ENCODE results near the gene EAF2. TPM values are rescaled to one million over a fixed set of nuclear protein-coding genes. Genes with fewer than 3 reads are reported as not detected.

Gene EAF2
- total RNA-seq (2022; extraction: Qiagen RNA extraction): 1.7 to 2.2 TPM (median 1.7 TPM) in 5 replicates

DNA sequence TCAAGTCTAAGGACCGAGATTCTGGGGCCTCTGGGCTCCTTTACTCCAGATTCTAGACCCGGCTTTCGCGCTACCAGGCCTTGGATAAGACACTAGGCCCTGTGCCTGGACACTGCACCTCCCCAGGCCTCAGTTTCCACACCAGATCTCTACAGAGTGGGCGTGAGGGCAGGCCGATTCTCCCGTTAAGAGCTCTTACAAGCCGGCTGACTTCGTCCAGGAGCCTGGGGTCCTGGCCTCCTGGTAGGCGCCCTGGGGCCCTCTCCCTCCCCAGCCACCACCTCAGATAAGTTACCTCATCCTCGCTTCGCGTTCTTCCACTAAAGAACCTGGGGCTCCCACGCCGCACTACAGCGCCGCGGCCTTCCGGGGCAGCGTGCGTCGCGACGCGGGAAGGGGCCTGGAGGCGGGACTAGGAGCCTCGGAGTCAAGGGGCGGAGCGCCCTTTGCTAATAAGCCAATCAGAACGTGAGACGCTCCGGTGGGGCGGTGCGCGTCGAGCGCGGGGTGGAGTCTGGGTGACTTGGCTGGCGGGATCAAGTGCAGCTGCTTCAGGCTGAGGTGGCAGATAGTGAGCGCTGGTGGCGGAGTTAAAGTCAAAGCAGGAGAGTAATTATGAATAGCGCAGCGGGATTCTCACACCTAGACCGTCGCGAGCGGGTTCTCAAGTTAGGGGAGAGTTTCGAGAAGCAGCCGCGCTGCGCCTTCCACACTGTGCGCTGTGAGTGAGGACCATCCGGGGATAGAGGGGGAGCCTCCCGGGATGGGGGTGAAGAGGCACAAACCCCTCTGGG, at the start of gene EAF2, which contains the start of gene IQCB1:
TSS of gene EAF2 (plus strand) at position 539 of the 794 bp plus-strand sequence. CDS start at position 616, 77 bp downstream.
TSS of gene IQCB1 (minus strand) at position 390 of the 794 bp plus-strand sequence. CDS start 6,100 bp downstream, outside the sequence.

DNA sequence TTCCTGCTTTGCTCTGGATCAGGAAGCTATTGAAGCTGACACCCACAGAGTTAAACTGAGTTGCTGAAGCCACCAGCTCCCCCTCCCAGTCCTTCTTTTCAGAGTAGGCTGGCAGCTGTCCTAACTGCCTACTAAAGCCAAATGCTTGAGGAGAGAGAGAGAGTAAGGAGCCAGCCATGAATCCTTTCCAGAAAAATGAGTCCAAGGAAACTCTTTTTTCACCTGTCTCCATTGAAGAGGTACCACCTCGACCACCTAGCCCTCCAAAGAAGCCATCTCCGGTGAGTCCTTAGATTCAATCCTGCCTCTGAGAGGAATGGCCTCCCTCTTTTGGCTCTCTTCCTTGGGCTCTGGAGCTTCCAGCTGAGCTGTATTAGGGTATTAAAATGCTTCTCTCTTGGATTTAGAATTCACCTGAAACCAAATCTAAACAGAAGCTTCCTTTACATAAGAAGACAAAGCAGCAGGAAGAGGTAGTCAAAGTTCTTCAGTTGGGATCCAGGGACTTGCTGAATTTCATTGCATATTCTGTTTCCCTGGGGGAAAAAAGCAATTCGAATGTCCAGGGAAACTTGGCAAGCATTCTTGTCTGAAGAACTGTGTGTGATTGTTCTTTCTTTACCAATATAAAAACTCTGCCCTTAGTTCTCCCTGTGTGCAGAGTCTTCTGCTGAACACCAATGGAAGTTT, 59.4 kb downstream of the EAF2 start, which contains the start of gene SLC15A2:
TSS of gene SLC15A2 (plus strand) at position 101 of the 690 bp plus-strand sequence. CDS start at position 177, 76 bp downstream.

Other genes with a start within 250 kb of the EAF2 start
- gene FBXO40, start 241.8 kb upstream of the EAF2 start, total RNA-seq (2022; extraction: Qiagen RNA extraction): not detected in 5 replicates
- 0.08 to 0.18 TPM (median 0.15 TPM) in 5 replicates for gene HCLS1, start 174.3 kb upstream of the EAF2 start, total RNA-seq (2022; extraction: Qiagen RNA extraction)
- 14.1 to 18.2 TPM (median 14.6 TPM) in 5 replicates for gene GOLGB1, start 85.5 kb upstream of the EAF2 start, total RNA-seq (2022; extraction: Qiagen RNA extraction)
- 8.4 to 10.6 TPM (median 10.2 TPM) in 5 replicates for gene IQCB1, start 149 bp upstream of the EAF2 start, total RNA-seq (2022; extraction: Qiagen RNA extraction)
- gene SLC15A2, start 59.2 kb downstream of the EAF2 start, total RNA-seq (2022; extraction: Qiagen RNA extraction): 0.12 to 0.17 TPM (median 0.13 TPM) in 5 replicates
- not detected in 5 replicates for gene ILDR1, start 187.0 kb downstream of the EAF2 start, total RNA-seq (2022; extraction: Qiagen RNA extraction)
- 0.07 TPM in 1 of 5 replicates, not detected in the others for gene CD86, start 220.2 kb downstream of the EAF2 start, total RNA-seq (2022; extraction: Qiagen RNA extraction)